T-helper 2 cell (primary cell): ENCODE measurements around the gene TNFRSF11A.
A peak's percentile ranks its signal among the peaks of the same experiment; 100 is the strongest.

Experiments
- DNase-seq, 5 experiments: peaks; one replicate each; pipeline versions ENCODE4 v3.0.0 to v3.0.0-alpha.2; 2012 to 2022

Gene TNFRSF11A

GRCh38 chr18:62345909-62346308 lies 20.8 kb downstream of the TNFRSF11A start:
- no peak for DNase-seq

- DNase-seq, result no peak
Measured at GRCh38 chr18:62346333-62347088, 21.4 kb downstream of the TNFRSF11A start.

GRCh38 chr18:62347089-62347506 lies 22.0 kb downstream of the TNFRSF11A start:
- peak in 2 of 5 experiments; percentile 38 to 94 for DNase-seq

GRCh38 chr18:62348474-62348873 lies 23.4 kb downstream of the TNFRSF11A start:
- no peak for DNase-seq

GRCh38 chr18:62353170-62353569 lies 28.1 kb downstream of the TNFRSF11A start:
- no peak for DNase-seq

- no peak for DNase-seq
Measured at GRCh38 chr18:62354151-62354550, 29.0 kb downstream of the TNFRSF11A start.

GRCh38 chr18:62357079-62357719 lies 32.1 kb downstream of the TNFRSF11A start:
- peak in 1 of 5 experiments; percentile 48 for DNase-seq

GRCh38 chr18:62360805-62361204 lies 35.7 kb downstream of the TNFRSF11A start:
- DNase-seq, result no peak

GRCh38 chr18:62361288-62361687 lies 36.2 kb downstream of the TNFRSF11A start:
- no peak for DNase-seq

GRCh38 chr18:62364558-62364957 lies 39.4 kb downstream of the TNFRSF11A start:
- DNase-seq, result no peak

- peak in 1 of 5 experiments; percentile 75 for DNase-seq
Measured at GRCh38 chr18:62365420-62365819, 40.3 kb downstream of the TNFRSF11A start.

- DNase-seq, result no peak
Measured at GRCh38 chr18:62366992-62367391, 41.9 kb downstream of the TNFRSF11A start.

GRCh38 chr18:62368100-62368499 lies 43.0 kb downstream of the TNFRSF11A start:
- DNase-seq, result peak in 1 of 5 experiments; percentile 81

GRCh38 chr18:62369129-62369644 lies 44.1 kb downstream of the TNFRSF11A start:
- no peak for DNase-seq

GRCh38 chr18:62370366-62370765 lies 45.3 kb downstream of the TNFRSF11A start:
- no peak for DNase-seq

GRCh38 chr18:62371436-62371835 lies 46.3 kb downstream of the TNFRSF11A start:
- DNase-seq, result no peak

GRCh38 chr18:62372156-62372555 lies 47.0 kb downstream of the TNFRSF11A start:
- DNase-seq, result no peak

- no peak for DNase-seq
Measured at GRCh38 chr18:62372882-62373281, 47.8 kb downstream of the TNFRSF11A start.

- no peak for DNase-seq
Measured at GRCh38 chr18:62374410-62374965, 49.4 kb downstream of the TNFRSF11A start.

- DNase-seq, result no peak
Measured at GRCh38 chr18:62377131-62377807, 52.2 kb downstream of the TNFRSF11A start.

GRCh38 chr18:62379051-62379450 lies 53.9 kb downstream of the TNFRSF11A start:
- DNase-seq, result peak in 1 of 5 experiments; percentile 58

GRCh38 chr18:62381373-62381772 lies 56.3 kb downstream of the TNFRSF11A start:
- no peak for DNase-seq

- DNase-seq, result no peak
Measured at GRCh38 chr18:62384068-62384467, 59.0 kb downstream of the TNFRSF11A start.
